HUDEP-2 (cell line): ENCODE data around the gene SOX5.

ENCODE experiments used
- DNase-seq, 76 experiments: peaks; one replicate each; lab custom pipeline; 2025; ENCODE audit not compliant: unreplicated experiment in 76 of 76; lab: John Stamatoyannopoulos, UW

Gene SOX5

DNA sequence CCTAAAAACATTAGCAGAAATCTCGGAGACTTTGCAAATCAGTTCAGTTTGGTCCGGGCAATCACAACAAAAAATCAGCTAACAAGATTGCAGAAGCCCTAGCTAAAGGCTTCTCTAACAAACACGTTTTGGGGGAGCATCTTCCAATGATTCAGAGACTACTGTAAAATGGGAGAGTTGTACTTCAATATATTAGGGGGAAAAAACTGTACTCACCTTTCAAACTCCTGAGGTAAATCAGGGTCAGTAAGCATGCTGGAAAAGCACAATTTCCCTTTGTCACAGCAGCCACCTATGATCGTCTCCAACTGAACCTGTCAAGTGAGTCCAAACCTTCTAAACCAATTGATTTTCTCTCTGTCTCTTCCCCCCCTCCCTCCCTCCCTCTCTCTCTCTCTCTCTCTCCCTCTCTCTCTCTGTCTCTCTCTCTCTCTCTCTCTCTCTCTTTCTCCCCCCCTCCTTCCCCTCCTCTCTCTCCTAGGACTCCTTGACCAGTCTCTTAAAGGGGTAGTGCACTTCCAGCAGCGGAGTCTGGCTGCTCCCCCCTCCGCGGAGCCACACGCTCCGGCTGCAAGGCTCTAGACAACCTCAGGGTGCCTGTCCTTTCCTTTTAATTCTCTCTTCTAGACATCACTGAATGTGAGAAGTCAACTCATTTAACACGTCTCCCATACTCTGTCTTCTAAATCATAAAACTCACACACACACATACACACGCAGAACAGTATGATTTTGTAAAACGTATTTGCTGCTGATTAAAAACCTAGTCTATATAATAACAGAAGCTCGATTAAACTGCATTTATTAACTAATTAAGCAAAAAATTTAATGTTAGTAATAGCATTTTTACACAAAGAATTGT, at the start of gene SOX5:
SOX5 (minus strand) TSS at position 323 of the 862 bp plus-strand sequence; CDS start at position 254, 69 bp downstream.
- DNase-seq = no peak

DNA sequence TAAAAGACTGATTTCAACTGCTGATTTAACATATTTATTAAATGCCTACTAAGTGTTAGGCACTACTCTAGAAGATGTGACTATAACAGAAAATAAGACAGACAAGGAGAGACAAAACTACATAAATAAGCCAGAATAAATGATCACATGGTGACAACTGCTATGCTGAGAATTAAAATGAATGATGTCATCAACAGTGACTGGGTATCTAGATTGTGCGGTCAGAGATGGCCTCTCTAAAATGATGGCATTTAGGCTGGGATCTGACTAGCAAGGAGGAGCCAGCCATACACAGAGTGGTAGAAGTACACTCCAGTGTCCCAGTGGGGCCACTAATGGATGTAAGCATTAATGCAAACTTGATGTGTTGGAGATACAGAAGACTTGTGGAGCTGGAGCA, 37.6 kb upstream of the SOX5 start:
- DNase-seq = no peak

DNA sequence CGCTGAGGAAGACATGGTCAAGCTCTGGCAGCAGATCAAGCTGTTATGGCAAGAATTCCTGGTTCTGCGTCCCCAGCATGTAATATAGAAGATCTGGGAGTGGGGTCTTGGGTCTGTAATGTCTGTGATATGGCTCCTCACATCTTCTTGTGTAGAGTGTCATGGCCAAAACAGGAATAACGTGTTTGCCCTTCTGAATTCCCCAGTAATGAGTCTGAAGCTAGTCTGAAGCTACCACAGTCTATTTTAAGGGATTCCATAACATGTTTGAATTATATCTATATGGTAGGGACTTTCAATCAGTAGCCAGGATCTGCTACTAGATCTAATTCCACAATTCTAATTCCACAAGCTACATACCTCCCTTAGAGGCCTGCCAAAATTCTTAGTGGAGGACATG, 31.4 kb upstream of the SOX5 start:
- DNase-seq = no peak

DNA sequence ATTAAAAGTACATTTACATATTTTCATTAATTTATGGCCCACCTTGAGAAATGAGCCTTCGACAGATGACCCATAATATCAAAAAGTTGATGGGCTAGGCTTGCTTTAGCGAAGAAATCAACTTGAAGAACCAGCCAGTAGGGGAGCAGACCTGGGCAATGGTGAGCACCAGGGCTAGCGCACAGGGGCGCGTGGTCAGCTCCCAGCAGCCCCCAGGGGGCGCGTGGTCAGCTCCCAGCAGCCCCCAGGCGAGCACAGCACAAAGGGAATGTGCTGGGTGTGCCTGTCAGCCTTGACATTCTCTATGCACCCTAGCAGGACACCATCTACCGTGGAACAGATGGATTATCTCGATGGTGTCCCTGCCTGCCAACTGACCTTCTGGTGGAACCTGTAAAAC, 15.3 kb upstream of the SOX5 start:
- DNase-seq = no peak

DNA sequence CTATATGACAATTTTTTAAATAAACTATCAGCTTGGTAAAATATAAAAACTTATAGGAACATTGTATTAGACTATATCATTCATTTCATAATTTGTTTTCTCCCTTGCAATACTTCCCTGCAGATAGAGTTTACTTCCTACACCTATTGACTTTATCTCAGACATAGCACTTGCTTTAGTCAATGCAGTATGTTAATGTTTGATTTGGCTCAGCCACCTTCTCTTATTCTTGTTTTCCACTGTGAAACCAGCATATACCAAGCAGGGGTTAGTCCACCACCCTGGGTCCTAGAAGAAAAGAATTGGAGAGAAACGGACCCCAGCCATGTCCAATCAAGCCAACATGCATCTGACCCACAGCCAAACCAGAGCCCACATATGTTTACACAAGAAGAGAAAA, 10.4 kb upstream of the SOX5 start:
- no peak for DNase-seq

GRCh38 chr12:23954332-23954731, 4.9 kb upstream of the SOX5 start:
- no peak for DNase-seq

DNA sequence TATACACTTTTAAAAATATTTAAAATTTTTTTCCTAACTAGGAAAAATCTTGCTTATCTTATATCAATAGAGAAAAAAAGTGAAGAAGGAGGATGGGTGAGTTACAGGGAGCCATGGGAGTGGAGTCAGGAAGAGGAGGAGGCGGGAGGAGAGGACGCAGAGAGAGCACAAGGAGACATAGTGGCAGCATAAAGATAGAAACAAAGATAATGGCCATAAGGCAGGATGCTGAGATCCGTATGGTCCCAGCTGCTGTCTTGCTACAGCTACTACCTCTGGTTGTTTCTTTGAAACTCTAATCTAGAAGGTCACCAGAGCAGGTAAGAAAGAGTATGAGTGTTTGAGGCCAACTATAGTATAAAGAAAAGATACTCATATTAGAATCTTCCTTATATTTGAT, 2.6 kb upstream of the SOX5 start:
- DNase-seq = no peak

- DNase-seq = no peak
Observed at GRCh38 chr12:23950775-23951451, 1.4 kb upstream of the SOX5 start.

- no peak for DNase-seq
Observed at GRCh38 chr12:23950210-23950774, 822 bp upstream of the SOX5 start.

- no peak for DNase-seq
Observed at GRCh38 chr12:23948291-23948690, 1.2 kb downstream of the SOX5 start.

GRCh38 chr12:23947395-23947794, 2.1 kb downstream of the SOX5 start:
- no peak for DNase-seq

DNA sequence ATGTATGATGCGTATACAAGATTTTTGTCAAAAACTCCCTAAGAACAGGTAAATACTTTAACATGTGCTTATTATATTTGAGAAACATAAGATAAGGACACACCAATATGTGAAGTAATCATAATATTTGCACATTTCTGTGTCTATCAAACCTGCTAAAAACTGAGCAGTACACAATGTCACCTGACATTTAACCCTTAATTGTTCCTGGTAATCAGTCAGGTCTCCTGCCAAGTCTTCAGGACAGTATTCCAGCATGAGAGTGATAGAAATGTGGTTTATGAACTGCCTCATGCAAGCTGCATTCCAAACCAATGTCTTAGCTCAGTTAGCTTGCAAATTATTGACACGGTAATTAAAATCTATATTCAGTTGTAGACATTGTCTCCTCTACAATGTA, 4.2 kb downstream of the SOX5 start:
- no peak for DNase-seq

GRCh38 chr12:23944067-23944466, 5.4 kb downstream of the SOX5 start:
- DNase-seq = no peak

DNA sequence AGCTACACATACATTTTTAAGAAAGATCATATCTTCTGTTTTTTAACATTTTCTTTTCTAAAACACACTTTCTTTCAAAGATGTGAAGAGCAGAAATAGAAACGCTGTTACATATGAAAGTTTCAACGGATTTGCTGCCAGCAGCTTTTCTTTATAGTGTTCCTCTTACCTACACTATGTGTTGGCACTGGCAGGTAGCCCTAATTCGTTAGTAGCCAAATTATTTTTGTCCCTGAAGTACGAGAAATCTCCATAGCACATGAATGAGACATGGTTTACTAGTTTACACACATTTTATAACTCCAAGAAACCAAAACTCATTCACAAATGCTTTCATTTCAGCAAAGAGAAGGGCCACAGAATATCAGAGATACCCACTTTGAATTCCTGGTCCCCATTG, 6.6 kb downstream of the SOX5 start:
- no peak for DNase-seq

DNA sequence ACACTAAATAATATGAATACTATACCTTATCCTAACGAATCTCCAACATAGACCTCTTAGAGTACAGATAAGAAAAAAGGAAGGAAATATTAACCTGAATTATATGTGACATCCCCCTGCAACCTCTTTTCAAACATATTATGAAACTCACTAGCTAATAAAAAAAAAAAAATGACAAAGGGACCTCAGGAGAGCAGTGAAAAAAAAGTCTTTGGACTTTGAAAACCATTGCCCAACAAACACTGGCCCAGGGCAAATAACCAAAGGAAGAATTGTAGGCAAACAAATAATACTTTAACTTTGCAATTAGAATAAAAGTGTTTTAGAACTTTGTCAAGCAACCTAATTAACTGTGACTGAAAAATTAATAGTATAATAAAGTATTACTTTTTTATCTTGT, 7.7 kb downstream of the SOX5 start:
- DNase-seq = no peak

DNA sequence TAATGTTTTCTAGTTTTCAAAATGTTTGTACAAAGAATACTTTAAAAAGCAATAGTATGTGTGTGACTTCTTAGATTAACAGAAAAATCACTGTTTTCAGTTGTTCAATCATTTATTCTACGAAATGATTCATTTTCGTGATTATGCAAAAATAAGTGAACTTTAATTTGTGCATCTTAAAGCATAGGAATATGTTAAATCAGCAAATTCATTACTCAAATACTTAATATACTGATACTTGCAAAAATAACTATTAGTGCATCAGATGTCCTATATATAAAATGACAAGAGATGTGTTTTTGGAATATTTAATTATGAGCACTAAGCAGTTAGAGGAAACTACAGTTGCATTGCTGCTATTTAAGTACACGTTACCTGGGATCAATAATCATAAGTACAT, 11.0 kb downstream of the SOX5 start:
- no peak for DNase-seq

- no peak for DNase-seq
Observed at GRCh38 chr12:23931176-23931575, 18.3 kb downstream of the SOX5 start.

- no peak for DNase-seq
Observed at GRCh38 chr12:23930599-23930998, 18.9 kb downstream of the SOX5 start.

DNA sequence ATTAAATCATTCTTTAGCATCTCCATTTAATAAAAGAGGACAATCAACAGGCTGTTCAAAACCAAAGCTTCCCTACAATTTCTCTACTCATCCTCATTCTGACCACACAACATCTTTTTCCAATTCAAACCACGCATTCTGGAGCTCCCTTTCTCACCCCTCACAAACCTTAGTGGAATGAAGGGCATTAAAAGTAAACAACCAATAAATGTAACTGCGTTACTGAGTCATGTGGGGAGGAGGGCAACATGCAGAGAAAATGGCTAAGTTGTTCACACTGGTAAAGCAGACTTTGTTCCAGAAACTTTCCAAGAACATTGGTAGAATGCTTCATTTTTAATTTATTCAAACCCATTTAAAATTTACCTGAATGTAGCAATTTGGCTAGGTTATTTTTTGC, 19.6 kb downstream of the SOX5 start:
- no peak for DNase-seq

GRCh38 chr12:23927907-23928306, 21.6 kb downstream of the SOX5 start:
- DNase-seq = no peak

DNA sequence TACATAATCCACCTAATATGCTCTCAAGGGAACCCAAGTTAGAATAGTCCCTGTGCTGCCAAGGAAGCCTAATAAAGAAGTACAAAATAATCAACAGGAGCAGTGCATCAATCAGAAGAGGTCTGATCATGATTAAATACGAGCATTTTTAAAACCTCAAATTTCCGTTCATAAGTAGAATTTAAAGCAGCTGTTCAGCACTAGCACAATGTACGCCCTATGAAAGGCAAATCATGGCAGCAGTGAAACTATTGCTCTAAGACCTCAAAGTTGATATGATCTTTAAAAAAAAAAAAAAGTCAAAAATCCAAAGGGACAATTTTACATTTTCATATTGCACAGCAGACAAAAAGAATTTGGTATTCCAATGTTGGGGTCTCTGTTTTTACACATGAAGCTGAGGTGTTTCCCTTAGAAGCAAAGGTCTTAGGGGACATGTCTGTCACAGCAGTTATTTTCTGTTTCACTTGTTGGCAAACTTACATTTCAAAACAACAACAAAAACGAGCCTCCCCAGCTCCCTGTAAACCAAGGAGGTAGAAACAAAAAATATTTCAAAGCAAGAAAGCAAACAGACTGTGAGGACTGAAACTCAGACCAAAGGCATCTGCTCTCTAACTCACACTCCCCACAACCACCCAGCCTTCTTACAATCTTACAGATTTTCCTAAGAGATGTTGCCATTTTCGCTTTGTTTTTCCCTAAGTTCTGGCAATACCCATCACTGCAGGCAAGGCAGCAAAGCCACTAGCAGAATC, 28.2 kb downstream of the SOX5 start:
- no peak for DNase-seq
